NCI-H2227 (cell line): ENCODE measurements around the gene NUMA1.

Experiments
- DNase-seq: peaks from one replicate; lab custom pipeline; 2025; ENCODE audit not compliant: unreplicated experiment; lab: John Stamatoyannopoulos, UW

Gene NUMA1

GRCh38 chr11:72102162-72102561 is 21.8 kb upstream of the NUMA1 start:
- no peak for DNase-seq

- DNase-seq: no peak
Observed at GRCh38 chr11:72100462-72100861, 20.1 kb upstream of the NUMA1 start.

GRCh38 chr11:72100009-72100408 is 19.7 kb upstream of the NUMA1 start:
- no peak for DNase-seq

GRCh38 chr11:72098741-72099140 is 18.4 kb upstream of the NUMA1 start:
- no peak for DNase-seq

GRCh38 chr11:72091292-72091691 is 10.9 kb upstream of the NUMA1 start:
- DNase-seq: peak; percentile 72

GRCh38 chr11:72088076-72088808 is 7.9 kb upstream of the NUMA1 start:
- DNase-seq: no peak

GRCh38 chr11:72085621-72086351 is 5.4 kb upstream of the NUMA1 start:
- DNase-seq: peak; percentile 34

- DNase-seq: no peak
Observed at GRCh38 chr11:72084965-72085364, 4.6 kb upstream of the NUMA1 start.

- no peak for DNase-seq
Observed at GRCh38 chr11:72084076-72084475, 3.7 kb upstream of the NUMA1 start.

GRCh38 chr11:72083414-72083813 is 3.1 kb upstream of the NUMA1 start:
- DNase-seq: peak; percentile 76

GRCh38 chr11:72081821-72082453 is 1.6 kb upstream of the NUMA1 start:
- no peak for DNase-seq

GRCh38 chr11:72081184-72081644 is 872 bp upstream of the NUMA1 start:
- no peak for DNase-seq

- no peak for DNase-seq
Observed at GRCh38 chr11:72079819-72080325, 470 bp downstream of the NUMA1 start.

GRCh38 chr11:72078477-72078876 is 1.9 kb downstream of the NUMA1 start:
- DNase-seq: no peak

GRCh38 chr11:72075756-72076155 is 4.6 kb downstream of the NUMA1 start:
- DNase-seq: no peak

GRCh38 chr11:72075109-72075508 is 5.2 kb downstream of the NUMA1 start:
- DNase-seq: no peak

- DNase-seq: no peak
Observed at GRCh38 chr11:72072348-72072747, 8.0 kb downstream of the NUMA1 start.

- no peak for DNase-seq
Observed at GRCh38 chr11:72070491-72070890, 9.9 kb downstream of the NUMA1 start.

- no peak for DNase-seq
Observed at GRCh38 chr11:72069787-72070251, 10.5 kb downstream of the NUMA1 start.

- no peak for DNase-seq
Observed at GRCh38 chr11:72069200-72069599, 11.1 kb downstream of the NUMA1 start.

- no peak for DNase-seq
Observed at GRCh38 chr11:72067676-72068075, 12.7 kb downstream of the NUMA1 start.

GRCh38 chr11:72067266-72067665 is 13.1 kb downstream of the NUMA1 start:
- no peak for DNase-seq
